WI38 (cell line): ENCODE measurements around the gene CPT1C.

Experiments
- H3K4me3 ChIP-seq: 2 replicates; pipeline ENCODE4 v1.5.1; 2011; ENCODE audit warnings: low read depth, mild to moderate bottlenecking, control low read depth, low read length
- TF ChIP-seq, protein P1 (sequence below): IDR thresholded peaks from 2 replicates; pipeline ENCODE4 v1.5.1; 2012; ENCODE audit warnings: low read depth, mild to moderate bottlenecking, control low read depth, low read length

The CPT1C gene

GRCh38 chr19:49738268-49738667 lies 47.4 kb downstream of the CPT1C start:
- TF ChIP-seq, protein P1, sequence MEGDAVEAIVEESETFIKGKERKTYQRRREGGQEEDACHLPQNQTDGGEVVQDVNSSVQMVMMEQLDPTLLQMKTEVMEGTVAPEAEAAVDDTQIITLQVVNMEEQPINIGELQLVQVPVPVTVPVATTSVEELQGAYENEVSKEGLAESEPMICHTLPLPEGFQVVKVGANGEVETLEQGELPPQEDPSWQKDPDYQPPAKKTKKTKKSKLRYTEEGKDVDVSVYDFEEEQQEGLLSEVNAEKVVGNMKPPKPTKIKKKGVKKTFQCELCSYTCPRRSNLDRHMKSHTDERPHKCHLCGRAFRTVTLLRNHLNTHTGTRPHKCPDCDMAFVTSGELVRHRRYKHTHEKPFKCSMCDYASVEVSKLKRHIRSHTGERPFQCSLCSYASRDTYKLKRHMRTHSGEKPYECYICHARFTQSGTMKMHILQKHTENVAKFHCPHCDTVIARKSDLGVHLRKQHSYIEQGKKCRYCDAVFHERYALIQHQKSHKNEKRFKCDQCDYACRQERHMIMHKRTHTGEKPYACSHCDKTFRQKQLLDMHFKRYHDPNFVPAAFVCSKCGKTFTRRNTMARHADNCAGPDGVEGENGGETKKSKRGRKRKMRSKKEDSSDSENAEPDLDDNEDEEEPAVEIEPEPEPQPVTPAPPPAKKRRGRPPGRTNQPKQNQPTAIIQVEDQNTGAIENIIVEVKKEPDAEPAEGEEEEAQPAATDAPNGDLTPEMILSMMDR = no peak

DNA sequence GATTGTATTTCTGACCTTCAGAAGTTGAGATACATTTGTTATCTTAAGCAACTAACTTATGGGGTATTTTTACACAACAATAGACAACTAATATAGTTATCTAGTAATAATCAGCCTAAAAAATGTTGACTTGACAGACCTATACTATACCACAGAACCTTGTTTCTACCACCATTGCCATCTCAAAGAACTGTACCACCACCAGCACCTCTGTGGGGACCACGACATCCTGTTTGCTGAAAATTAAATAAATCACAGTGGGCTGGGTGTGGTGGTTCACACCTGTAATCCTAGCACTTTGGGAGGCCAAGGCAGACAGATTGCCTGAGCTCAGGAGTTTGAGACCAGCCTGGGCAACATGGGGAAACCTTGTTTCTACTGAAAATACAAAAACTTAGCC lies 48.2 kb downstream of the CPT1C start:
- H3K4me3 ChIP-seq = no peak overlapping the region
- TF ChIP-seq, protein P1 = no peak

More at GRCh38 chr19:49738268-49738667, 47.4 kb downstream of the CPT1C start:
- no peak overlapping the region for H3K4me3 ChIP-seq

GRCh38 chr19:49739933-49740332 lies 49.0 kb downstream of the CPT1C start:
- TF ChIP-seq, protein P1 = no peak
- no peak overlapping the region for H3K4me3 ChIP-seq

DNA sequence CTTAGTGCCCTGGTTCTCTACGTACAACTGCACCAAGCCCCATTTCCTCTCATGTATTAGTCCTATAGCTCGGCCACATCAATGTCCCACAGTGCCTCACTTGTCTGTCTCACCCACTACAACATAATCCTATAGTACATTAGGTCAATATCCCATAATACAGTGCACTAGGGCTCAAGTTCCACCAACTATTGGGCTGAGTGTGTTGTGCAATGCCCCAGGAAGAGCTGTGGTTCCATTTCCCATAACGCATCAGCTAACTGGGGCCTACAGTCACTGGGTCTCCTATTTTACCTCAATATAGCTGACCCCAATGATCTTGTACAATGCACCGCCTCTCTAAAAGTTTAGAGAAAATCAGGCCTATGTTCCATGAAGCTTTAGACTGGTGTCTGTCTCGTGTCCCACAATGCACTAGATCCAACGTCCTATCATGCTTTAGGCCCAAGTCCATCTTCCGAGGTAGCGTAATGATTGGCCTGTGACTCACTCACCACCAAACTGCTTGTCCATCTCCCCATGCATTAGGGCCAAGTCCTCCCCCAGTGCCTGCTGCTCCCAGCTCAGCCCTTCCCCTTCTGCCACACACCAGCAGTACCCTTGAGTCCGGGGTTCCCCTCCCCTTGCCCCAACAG lies 50.4 kb downstream of the CPT1C start:
- TF ChIP-seq, protein P1 = no peak
- H3K4me3 ChIP-seq = no peak overlapping the region

GRCh38 chr19:49744946-49745381 lies 54.0 kb downstream of the CPT1C start:
- no peak overlapping the region for H3K4me3 ChIP-seq
- TF ChIP-seq, protein P1 = no peak

GRCh38 chr19:49746206-49746958 lies 55.5 kb downstream of the CPT1C start:
- H3K4me3 ChIP-seq = no peak overlapping the region
- TF ChIP-seq, protein P1 = no peak

DNA sequence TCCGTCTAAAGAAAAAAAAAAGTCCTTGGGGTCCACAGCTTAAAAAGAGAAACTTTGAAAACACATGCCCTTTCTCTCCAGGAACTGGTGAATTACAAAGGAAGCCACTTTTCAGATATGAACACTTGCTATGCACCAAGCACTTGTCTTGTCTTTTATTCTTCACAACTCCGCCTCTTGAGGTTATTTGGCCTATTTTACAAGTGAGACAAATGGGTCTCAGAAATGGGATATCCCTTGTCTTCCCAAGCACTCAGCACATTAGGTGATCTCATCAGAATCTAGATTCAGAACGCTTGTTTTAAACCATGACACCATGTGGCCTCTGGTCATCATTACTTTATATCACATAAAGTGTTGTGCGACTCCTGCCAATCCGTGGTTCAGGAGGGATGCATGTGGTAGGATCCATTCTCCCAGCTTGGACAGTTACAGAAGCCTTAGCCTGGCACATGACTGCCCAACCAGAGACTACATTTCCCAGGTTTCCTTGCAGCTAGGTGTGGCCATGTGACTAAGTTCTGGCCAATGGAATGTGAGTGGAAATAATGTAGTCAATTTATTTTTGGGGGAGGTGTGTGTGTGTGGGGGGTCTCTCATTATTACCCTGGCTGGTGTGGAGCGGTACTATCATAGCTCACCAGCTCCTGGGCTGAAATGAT lies 58.3 kb downstream of the CPT1C start:
- no peak overlapping the region for H3K4me3 ChIP-seq
- TF ChIP-seq, protein P1 = no peak
